ENCODE measurements around the gene DCAF17.
A peak's percentile ranks its signal among the peaks of the same experiment; 100 is the strongest.
"Not testable (repeated sequence)": the region's sequence is repeated elsewhere in the genome, so short reads cannot be mapped to it uniquely, and the experiment has no call there.

DCAF17 gene

GRCh38 chr2:171412571-171413175 lies 21.4 kb upstream of the DCAF17 start:
- H2BK5ac ChIP-seq (ENCODE audit: low read depth, low read length, poor library complexity), result no peak overlapping the region
- no peaks in the 10 kb centered on the region for H3K9me3 ChIP-seq (ENCODE audit: insufficient read depth, low read depth, low read length)
- peaks cover 0 to 3% of the 10 kb centered on the region in 2 experiments for H3K36me3 ChIP-seq (ENCODE audit: control insufficient read depth in 1 of 2, insufficient read depth in 2 of 2, low read length in 2 of 2)
- H3K4me3 ChIP-seq (ENCODE audit: low read depth, low read length), result no peak overlapping the region
- no peak overlapping the region for H3K9ac ChIP-seq (ENCODE audit: low read length)
- no peak overlapping the region for H3K23ac ChIP-seq (ENCODE audit: low read length)
- H2AK5ac ChIP-seq (ENCODE audit: low read length), result no peak overlapping the region
- WGBS (ENCODE audit: extremely low coverage, insufficient coverage, insufficient read length), result no CpG with 5 or more reads among the region's 2 CpGs
- H3K79me2 ChIP-seq (ENCODE audit: control insufficient read depth, insufficient read depth, low read length, poor library complexity), result no peaks in the 10 kb centered on the region
- no peak overlapping the region for H3K4me2 ChIP-seq (ENCODE audit: low read length)
- H3K79me1 ChIP-seq (ENCODE audit: low read length), result no peaks in the 10 kb centered on the region
- no peak overlapping the region for H3K18ac ChIP-seq (ENCODE audit: low read length)
- H4K91ac ChIP-seq (ENCODE audit: low read depth, low read length), result no peak overlapping the region
- no peak overlapping the region for H3K27ac ChIP-seq (ENCODE audit: low read depth, low read length)
- no peak overlapping the region for H2AFZ ChIP-seq (ENCODE audit: insufficient read depth, low read length, poor library complexity)
- no peak overlapping the region for H2BK12ac ChIP-seq (ENCODE audit: low read length)
- H3K4ac ChIP-seq (ENCODE audit: low read depth, low read length), result no peak overlapping the region
- H3K4me1 ChIP-seq (ENCODE audit: control insufficient read depth in 1 of 2, insufficient read depth in 2 of 2, low read length in 2 of 2), result peaks cover 4 to 5% of the 10 kb centered on the region in 2 experiments
- no peaks in the 10 kb centered on the region for H3K27me3 ChIP-seq (ENCODE audit: insufficient read depth, low read length)
- H3K14ac ChIP-seq (ENCODE audit: low read length), result no peak overlapping the region
- DNase-seq, result no peak
- H4K8ac ChIP-seq (ENCODE audit: low read depth, low read length), result no peak overlapping the region
- no peak overlapping the region for H4K12ac ChIP-seq (ENCODE audit: low read depth, low read length)
- H2BK120ac ChIP-seq (ENCODE audit: insufficient read depth, low read length, poor library complexity), result no peak overlapping the region

- not testable (repeated sequence) for H3K27me3 ChIP-seq (ENCODE audit: insufficient read depth, low read length); H3K4me2 ChIP-seq (ENCODE audit: low read length); H3K4me1 ChIP-seq (ENCODE audit: control insufficient read depth in 1 of 2, insufficient read depth in 2 of 2, low read length in 2 of 2); H2BK120ac ChIP-seq (ENCODE audit: insufficient read depth, low read length, poor library complexity); H4K91ac ChIP-seq (ENCODE audit: low read depth, low read length); H2AFZ ChIP-seq (ENCODE audit: insufficient read depth, low read length, poor library complexity); H3K79me2 ChIP-seq (ENCODE audit: control insufficient read depth, insufficient read depth, low read length, poor library complexity); H4K12ac ChIP-seq (ENCODE audit: low read depth, low read length); H2AK5ac ChIP-seq (ENCODE audit: low read length); H3K79me1 ChIP-seq (ENCODE audit: low read length); H3K14ac ChIP-seq (ENCODE audit: low read length); H3K9ac ChIP-seq (ENCODE audit: low read length); H3K4me3 ChIP-seq (ENCODE audit: low read depth, low read length); H3K18ac ChIP-seq (ENCODE audit: low read length); H4K8ac ChIP-seq (ENCODE audit: low read depth, low read length); DNase-seq; H3K4ac ChIP-seq (ENCODE audit: low read depth, low read length); H2BK5ac ChIP-seq (ENCODE audit: low read depth, low read length, poor library complexity); H3K27ac ChIP-seq (ENCODE audit: low read depth, low read length); H3K36me3 ChIP-seq (ENCODE audit: control insufficient read depth in 1 of 2, insufficient read depth in 2 of 2, low read length in 2 of 2); H2BK12ac ChIP-seq (ENCODE audit: low read length); H3K9me3 ChIP-seq (ENCODE audit: insufficient read depth, low read depth, low read length); H3K23ac ChIP-seq (ENCODE audit: low read length)
- WGBS (ENCODE audit: extremely low coverage, insufficient coverage, insufficient read length), result no CpG with 5 or more reads among the region's 4 CpGs
Measured at GRCh38 chr2:171414645-171415044, 19.4 kb upstream of the DCAF17 start.

GRCh38 chr2:171416009-171416926 lies 17.8 kb upstream of the DCAF17 start:
- H4K91ac ChIP-seq (ENCODE audit: low read depth, low read length), result no peak overlapping the region
- no peak overlapping the region for H3K23ac ChIP-seq (ENCODE audit: low read length)
- H3K36me3 ChIP-seq (ENCODE audit: control insufficient read depth in 1 of 2, insufficient read depth in 2 of 2, low read length in 2 of 2), result no peaks in the 10 kb centered on the region
- H3K79me2 ChIP-seq (ENCODE audit: control insufficient read depth, insufficient read depth, low read length, poor library complexity), result no peaks in the 10 kb centered on the region
- H3K14ac ChIP-seq (ENCODE audit: low read length), result no peak overlapping the region
- no peak overlapping the region for H3K4me2 ChIP-seq (ENCODE audit: low read length)
- H4K8ac ChIP-seq (ENCODE audit: low read depth, low read length), result no peak overlapping the region
- H2BK12ac ChIP-seq (ENCODE audit: low read length), result no peak overlapping the region
- H3K27ac ChIP-seq (ENCODE audit: low read depth, low read length), result no peak overlapping the region
- H4K12ac ChIP-seq (ENCODE audit: low read depth, low read length), result no peak overlapping the region
- no peak overlapping the region for H2BK120ac ChIP-seq (ENCODE audit: insufficient read depth, low read length, poor library complexity)
- H3K4ac ChIP-seq (ENCODE audit: low read depth, low read length), result no peak overlapping the region
- no peaks in the 10 kb centered on the region for H3K79me1 ChIP-seq (ENCODE audit: low read length)
- peak; percentile 77 to 91 for DNase-seq
- no peaks in the 10 kb centered on the region for H3K9me3 ChIP-seq (ENCODE audit: insufficient read depth, low read depth, low read length)
- no peak overlapping the region for H3K4me3 ChIP-seq (ENCODE audit: low read depth, low read length)
- no peak overlapping the region for H2AFZ ChIP-seq (ENCODE audit: insufficient read depth, low read length, poor library complexity)
- H3K9ac ChIP-seq (ENCODE audit: low read length), result peak overlapping the region; percentile 47
- no peak overlapping the region for H2BK5ac ChIP-seq (ENCODE audit: low read depth, low read length, poor library complexity)
- no peak overlapping the region for H2AK5ac ChIP-seq (ENCODE audit: low read length)
- H3K4me1 ChIP-seq (ENCODE audit: control insufficient read depth in 1 of 2, insufficient read depth in 2 of 2, low read length in 2 of 2), result no peaks in the 10 kb centered on the region
- no peaks in the 10 kb centered on the region for H3K27me3 ChIP-seq (ENCODE audit: insufficient read depth, low read length)
- no peak overlapping the region for H3K18ac ChIP-seq (ENCODE audit: low read length)
- no CpG with 5 or more reads among the region's 7 CpGs for WGBS (ENCODE audit: extremely low coverage, insufficient coverage, insufficient read length)

- Histone ChIP-seq H3K14ac (ENCODE audit: low read length) (no peak overlapping the region), H3K27ac (ENCODE audit: low read depth, low read length) (no peak overlapping the region), H3K9ac (ENCODE audit: low read length) (no peak overlapping the region), H3K4ac (ENCODE audit: low read depth, low read length) (no peak overlapping the region), H3K36me3 (ENCODE audit: control insufficient read depth in 1 of 2, insufficient read depth in 2 of 2, low read length in 2 of 2) (no peaks in the 10 kb centered on the region), H4K8ac (ENCODE audit: low read depth, low read length) (no peak overlapping the region), H3K4me1 (ENCODE audit: control insufficient read depth in 1 of 2, insufficient read depth in 2 of 2, low read length in 2 of 2) (no peaks in the 10 kb centered on the region), H2BK5ac (ENCODE audit: low read depth, low read length, poor library complexity) (no peak overlapping the region), H3K4me3 (ENCODE audit: low read depth, low read length) (no peak overlapping the region), H4K12ac (ENCODE audit: low read depth, low read length) (no peak overlapping the region), H2AFZ (ENCODE audit: insufficient read depth, low read length, poor library complexity) (no peak overlapping the region), H4K91ac (ENCODE audit: low read depth, low read length) (no peak overlapping the region), H3K79me1 (ENCODE audit: low read length) (no peaks in the 10 kb centered on the region), H3K4me2 (ENCODE audit: low read length) (no peak overlapping the region), H3K79me2 (ENCODE audit: control insufficient read depth, insufficient read depth, low read length, poor library complexity) (no peaks in the 10 kb centered on the region), H3K18ac (ENCODE audit: low read length) (no peak overlapping the region), H3K27me3 (ENCODE audit: insufficient read depth, low read length) (no peaks in the 10 kb centered on the region), H2BK12ac (ENCODE audit: low read length) (no peak overlapping the region), H2BK120ac (ENCODE audit: insufficient read depth, low read length, poor library complexity) (no peak overlapping the region), H3K23ac (ENCODE audit: low read length) (no peak overlapping the region), H2AK5ac (ENCODE audit: low read length) (no peak overlapping the region), H3K9me3 (ENCODE audit: insufficient read depth, low read depth, low read length) (peaks cover 5% of the 10 kb centered on the region)
- DNase-seq, result no peak
- no CpG with 5 or more reads among the region's 2 CpGs for WGBS (ENCODE audit: extremely low coverage, insufficient coverage, insufficient read length)
Measured at GRCh38 chr2:171419333-171419732, 14.7 kb upstream of the DCAF17 start.

All from trophoblast cell (in vitro differentiated cells and primary cell).